Measurements from ENCODE around the gene HBG2. TPM values are rescaled to one million over a fixed set of nuclear protein-coding genes. Genes with fewer than 3 reads are reported as not detected.
"Not testable (repeated sequence)": the region's sequence is repeated elsewhere in the genome, so short reads cannot be mapped to it uniquely, and the experiment has no call there.

HBG2 gene
- total RNA-seq, 1 donor from 2014 or later = 0.54 TPM

DNA sequence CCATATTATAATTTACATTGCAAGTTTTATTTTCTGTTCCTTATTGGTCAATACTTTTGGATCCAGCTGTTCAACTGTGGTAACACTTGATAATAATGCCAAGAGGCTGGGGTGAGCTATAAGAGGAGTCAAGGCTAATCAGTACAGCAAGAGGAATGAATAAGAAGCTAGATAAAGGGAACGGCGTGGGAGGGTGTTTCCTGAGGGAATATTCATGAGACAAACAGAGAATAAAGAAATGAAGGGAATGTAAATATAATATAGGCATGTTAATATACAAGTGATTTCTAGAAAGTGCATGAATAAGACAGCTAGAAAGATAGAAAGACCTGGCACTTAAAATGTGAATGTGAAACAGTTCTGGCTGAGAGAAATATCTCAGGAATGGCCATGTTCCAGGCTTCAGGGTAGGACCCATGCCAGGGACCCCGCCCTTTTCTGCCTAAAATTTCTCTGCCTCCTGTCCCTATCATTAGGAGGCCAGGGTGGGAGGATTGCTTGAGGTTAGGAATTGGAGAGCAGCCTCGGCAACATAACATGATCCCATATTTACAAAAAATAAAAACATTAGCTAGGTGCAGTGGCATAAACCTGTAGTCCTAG is 43.2 kb upstream of the HBG2 start:
- Mint-ChIP-seq H3K36me3 (no peaks in the 10 kb centered on the region), H3K4me1 (peaks cover 5% of the 10 kb centered on the region), H3K9me3 (peaks cover 4% of the 10 kb centered on the region), H3K4me3 (no peak overlapping the region), H3K27me3 (ENCODE audit: low read depth) (peaks cover 2% of the 10 kb centered on the region), H3K27ac (no peak overlapping the region)
- DNase-seq (ENCODE audit: low spot score in 2 of 2, unreplicated experiment in 2 of 2) = no peak
- TF ChIP-seq, protein P1, sequence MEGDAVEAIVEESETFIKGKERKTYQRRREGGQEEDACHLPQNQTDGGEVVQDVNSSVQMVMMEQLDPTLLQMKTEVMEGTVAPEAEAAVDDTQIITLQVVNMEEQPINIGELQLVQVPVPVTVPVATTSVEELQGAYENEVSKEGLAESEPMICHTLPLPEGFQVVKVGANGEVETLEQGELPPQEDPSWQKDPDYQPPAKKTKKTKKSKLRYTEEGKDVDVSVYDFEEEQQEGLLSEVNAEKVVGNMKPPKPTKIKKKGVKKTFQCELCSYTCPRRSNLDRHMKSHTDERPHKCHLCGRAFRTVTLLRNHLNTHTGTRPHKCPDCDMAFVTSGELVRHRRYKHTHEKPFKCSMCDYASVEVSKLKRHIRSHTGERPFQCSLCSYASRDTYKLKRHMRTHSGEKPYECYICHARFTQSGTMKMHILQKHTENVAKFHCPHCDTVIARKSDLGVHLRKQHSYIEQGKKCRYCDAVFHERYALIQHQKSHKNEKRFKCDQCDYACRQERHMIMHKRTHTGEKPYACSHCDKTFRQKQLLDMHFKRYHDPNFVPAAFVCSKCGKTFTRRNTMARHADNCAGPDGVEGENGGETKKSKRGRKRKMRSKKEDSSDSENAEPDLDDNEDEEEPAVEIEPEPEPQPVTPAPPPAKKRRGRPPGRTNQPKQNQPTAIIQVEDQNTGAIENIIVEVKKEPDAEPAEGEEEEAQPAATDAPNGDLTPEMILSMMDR (IDR thresholded peaks at IDR 0.05; ENCODE audit: unreplicated experiment) = no peak

DNA sequence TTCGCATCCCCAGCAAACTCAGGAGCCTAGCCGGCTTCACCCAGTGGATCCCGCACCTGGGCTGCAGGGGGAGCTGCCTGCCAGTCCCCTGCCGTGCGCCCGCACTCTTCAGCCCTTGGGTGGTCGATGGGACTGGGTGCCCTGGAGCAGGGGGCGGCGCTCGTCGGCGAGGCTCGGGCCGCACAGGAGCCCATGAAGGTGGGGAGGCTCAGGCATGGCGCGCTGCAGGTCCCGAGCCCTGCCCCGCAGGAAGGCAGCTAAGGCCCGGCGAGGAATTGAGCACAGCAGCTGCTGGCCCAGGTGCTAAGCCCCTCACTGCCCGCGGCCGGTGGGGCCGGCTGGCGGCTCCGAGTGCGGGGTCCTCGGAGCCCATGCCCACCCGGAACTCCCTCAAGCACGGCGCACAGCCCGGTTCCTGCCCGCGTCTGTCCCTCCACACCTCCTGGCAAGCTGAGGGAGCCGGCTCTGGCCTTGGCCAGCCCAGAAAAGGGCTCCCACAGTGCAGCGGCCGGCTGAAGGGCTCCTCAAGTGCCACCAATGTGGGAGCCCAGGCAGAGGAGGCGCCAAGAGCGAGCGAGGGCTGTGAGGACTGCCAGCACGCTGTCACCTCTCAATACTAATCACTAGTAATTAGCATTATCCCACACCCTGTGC is 39.9 kb upstream of the HBG2 start:
- H3K27me3 Mint-ChIP-seq (ENCODE audit: low read depth); H3K4me1 Mint-ChIP-seq; H3K36me3 Mint-ChIP-seq; H3K27ac Mint-ChIP-seq; DNase-seq (ENCODE audit: low spot score in 2 of 2, unreplicated experiment in 2 of 2); H3K9me3 Mint-ChIP-seq; H3K4me3 Mint-ChIP-seq: not testable (repeated sequence)

DNA sequence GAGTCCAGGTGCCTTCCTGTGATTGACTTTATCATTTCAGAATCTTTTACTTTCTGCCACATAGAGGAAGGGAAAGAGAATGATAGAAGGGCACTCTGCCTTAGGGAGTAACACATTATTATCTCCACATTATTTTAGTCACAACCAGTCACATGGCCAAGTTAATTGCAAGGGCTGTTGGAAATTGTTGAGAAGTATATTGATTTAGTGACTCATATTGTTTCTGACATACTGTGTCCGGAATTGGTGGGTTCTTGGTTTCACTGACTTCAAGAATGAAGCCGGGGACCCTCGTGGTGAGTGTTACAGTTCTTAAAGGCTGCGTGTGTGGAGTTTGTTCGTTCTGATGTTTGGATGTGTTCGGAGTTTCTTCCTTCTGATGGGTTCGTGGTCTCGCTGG is 38.4 kb upstream of the HBG2 start:
- no peak for DNase-seq (ENCODE audit: low spot score in 2 of 2, unreplicated experiment in 2 of 2)
- H3K36me3 Mint-ChIP-seq = no peaks in the 10 kb centered on the region
- TF ChIP-seq, protein P1 (IDR thresholded peaks at IDR 0.05; ENCODE audit: unreplicated experiment) = no peak
- H3K4me1 Mint-ChIP-seq = no peaks in the 10 kb centered on the region
- peaks cover 4% of the 10 kb centered on the region for H3K9me3 Mint-ChIP-seq
- H3K4me3 Mint-ChIP-seq = no peak overlapping the region
- H3K27ac Mint-ChIP-seq = no peak overlapping the region
- peaks cover 2% of the 10 kb centered on the region for H3K27me3 Mint-ChIP-seq (ENCODE audit: low read depth)

DNA sequence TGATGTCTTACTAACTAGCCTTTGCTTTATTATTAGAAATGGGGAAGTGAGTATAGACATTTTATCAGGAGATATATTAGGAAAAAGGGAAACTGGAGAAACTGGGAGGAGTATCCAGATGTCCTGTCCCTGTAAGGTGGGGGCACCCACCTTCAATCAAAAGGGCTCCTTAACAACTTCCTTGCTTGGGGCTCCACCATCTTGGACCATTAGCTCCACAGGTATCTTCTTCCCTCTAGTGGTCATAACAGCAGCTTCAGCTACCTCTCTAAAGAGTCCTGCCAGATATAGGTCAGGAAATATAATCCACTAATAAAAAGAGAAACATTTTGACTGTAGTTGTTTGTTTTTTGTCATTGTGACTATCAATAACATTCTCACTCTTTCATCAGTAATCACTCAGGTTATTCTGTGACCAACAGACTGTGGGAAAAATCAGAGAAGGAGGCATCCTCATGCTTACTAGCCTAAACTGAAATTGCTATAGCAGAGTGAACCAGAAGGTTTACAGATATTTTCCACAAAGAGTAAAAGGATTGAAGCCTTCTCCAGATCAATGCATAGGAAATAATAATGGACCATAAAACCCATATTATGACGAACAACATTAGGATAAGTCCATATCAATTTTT is 36.7 kb upstream of the HBG2 start:
- Mint-ChIP-seq H3K36me3 (no peaks in the 10 kb centered on the region), H3K4me1 (no peaks in the 10 kb centered on the region), H3K4me3 (no peak overlapping the region), H3K9me3 (peaks cover 4% of the 10 kb centered on the region), H3K27ac (no peak overlapping the region), H3K27me3 (ENCODE audit: low read depth) (no peaks in the 10 kb centered on the region)
- no peak for DNase-seq (ENCODE audit: low spot score in 2 of 2, unreplicated experiment in 2 of 2)
- TF ChIP-seq, protein P1 (IDR thresholded peaks at IDR 0.05; ENCODE audit: unreplicated experiment) = peak; percentile 39

DNA sequence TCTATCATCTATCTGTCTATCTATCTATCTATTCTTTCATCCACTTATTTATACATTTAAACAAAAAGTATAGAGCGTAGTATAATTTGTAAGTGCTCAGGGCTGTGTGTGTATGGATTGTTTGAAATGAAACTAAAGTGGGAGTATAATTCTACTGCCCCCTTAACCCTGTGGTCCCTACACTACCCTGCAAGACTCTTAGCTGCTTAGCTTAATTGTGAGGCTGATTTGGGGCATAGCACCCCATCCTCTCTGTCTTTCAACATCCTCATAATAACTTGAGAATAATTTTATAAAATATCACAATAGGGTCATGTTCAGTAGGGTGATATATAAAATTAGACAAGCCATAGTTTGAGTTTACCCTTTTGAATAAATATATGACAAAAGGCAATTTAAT is 35.5 kb upstream of the HBG2 start:
- Mint-ChIP-seq H3K4me1 (no peaks in the 10 kb centered on the region), H3K36me3 (no peaks in the 10 kb centered on the region), H3K9me3 (peaks cover 4% of the 10 kb centered on the region), H3K27me3 (ENCODE audit: low read depth) (no peaks in the 10 kb centered on the region), H3K4me3 (no peak overlapping the region), H3K27ac (no peak overlapping the region)
- DNase-seq (ENCODE audit: low spot score in 2 of 2, unreplicated experiment in 2 of 2) = no peak
- TF ChIP-seq, protein P1 (IDR thresholded peaks at IDR 0.05; ENCODE audit: unreplicated experiment) = no peak

DNA sequence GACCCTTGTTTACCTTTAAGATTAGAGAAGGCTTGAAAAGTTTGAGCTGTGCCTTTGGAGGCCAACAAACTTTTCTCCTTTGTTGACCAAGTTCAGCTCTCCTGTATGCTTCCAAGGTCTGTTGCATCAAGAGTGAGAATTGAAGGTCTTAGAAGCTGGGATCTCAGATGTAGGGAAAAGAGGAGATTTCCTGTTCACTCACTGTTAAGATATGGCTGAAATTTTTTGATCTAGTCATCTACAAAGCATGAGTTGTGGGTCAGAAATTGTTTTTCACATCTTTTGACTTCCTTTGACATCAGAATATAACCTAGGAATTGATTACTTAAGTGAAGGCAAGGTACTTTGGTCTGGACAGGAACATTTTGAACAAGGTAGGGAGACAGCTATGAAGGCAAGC is 35.1 kb upstream of the HBG2 start:
- Mint-ChIP-seq H3K4me1 (no peaks in the 10 kb centered on the region), H3K4me3 (no peak overlapping the region), H3K36me3 (no peaks in the 10 kb centered on the region), H3K27ac (no peak overlapping the region), H3K9me3 (peaks cover 4% of the 10 kb centered on the region), H3K27me3 (ENCODE audit: low read depth) (no peaks in the 10 kb centered on the region)
- TF ChIP-seq, protein P1 (IDR thresholded peaks at IDR 0.05; ENCODE audit: unreplicated experiment) = no peak
- no peak for DNase-seq (ENCODE audit: low spot score in 2 of 2, unreplicated experiment in 2 of 2)

Data from mesothelial cell of epicardium (in vitro differentiated cells).